ENCODE measurements around the gene PARP12.

Gene PARP12

DNA sequence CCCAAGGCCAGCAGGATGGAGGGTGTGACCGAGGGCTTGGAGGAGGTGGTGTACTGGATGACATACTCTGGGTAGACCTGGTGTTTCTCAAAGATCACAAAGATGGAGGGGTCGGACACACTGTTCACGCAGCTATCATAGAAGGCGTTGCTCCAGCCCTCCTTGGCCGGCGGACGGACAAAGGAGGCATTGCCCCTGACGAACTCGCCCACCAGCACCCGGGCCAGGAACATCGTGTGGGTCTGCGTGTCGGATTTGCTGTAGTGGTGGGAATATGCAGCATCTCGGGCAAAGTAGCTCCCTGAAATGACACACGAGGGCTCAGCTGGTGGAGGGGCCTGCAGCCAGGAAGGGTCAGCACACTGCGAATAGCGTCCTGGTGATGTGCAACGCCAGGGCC is 38.2 kb downstream of the PARP12 start:
- Histone ChIP-seq H3K79me2 (ENCODE audit: insufficient read depth, low read length) (no peaks in the 10 kb centered on the region), H3K4me3 (ENCODE audit: low read depth in 1 of 2, low read length in 2 of 2) (no peak overlapping the region), H4K20me1 (ENCODE audit: insufficient read depth, low read length) (peaks cover 2% of the 10 kb centered on the region), H3K27me3 (ENCODE audit: insufficient read depth, low read length, poor library complexity) (no peaks in the 10 kb centered on the region), H3K36me3 (ENCODE audit: insufficient read depth, low read length) (peaks cover 60% of the 10 kb centered on the region), H3K9ac (ENCODE audit: low read depth, low read length) (no peak overlapping the region), H2AFZ (ENCODE audit: low read depth, low read length) (no peak overlapping the region), H3K4me2 (ENCODE audit: insufficient read depth, low read length) (no peak overlapping the region), H3K9me3 (ENCODE audit: insufficient read depth, low read length, severe bottlenecking) (no peaks in the 10 kb centered on the region), H3K27ac (ENCODE audit: low read length) (no peak overlapping the region), H3K4me1 (ENCODE audit: insufficient read depth, low read length) (no peaks in the 10 kb centered on the region)
- DNase-seq (no peak), ATAC-seq (ENCODE audit: insufficient read depth, low read depth) (no peak)
- TF ChIP-seq, protein P1, sequence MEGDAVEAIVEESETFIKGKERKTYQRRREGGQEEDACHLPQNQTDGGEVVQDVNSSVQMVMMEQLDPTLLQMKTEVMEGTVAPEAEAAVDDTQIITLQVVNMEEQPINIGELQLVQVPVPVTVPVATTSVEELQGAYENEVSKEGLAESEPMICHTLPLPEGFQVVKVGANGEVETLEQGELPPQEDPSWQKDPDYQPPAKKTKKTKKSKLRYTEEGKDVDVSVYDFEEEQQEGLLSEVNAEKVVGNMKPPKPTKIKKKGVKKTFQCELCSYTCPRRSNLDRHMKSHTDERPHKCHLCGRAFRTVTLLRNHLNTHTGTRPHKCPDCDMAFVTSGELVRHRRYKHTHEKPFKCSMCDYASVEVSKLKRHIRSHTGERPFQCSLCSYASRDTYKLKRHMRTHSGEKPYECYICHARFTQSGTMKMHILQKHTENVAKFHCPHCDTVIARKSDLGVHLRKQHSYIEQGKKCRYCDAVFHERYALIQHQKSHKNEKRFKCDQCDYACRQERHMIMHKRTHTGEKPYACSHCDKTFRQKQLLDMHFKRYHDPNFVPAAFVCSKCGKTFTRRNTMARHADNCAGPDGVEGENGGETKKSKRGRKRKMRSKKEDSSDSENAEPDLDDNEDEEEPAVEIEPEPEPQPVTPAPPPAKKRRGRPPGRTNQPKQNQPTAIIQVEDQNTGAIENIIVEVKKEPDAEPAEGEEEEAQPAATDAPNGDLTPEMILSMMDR (IDR thresholded peaks at IDR 0.05; ENCODE audit: borderline replicate concordance, extremely low read depth, low read length, poor library complexity, severe bottlenecking): no peak
- TF ChIP-seq EZH2 (IDR thresholded peaks at IDR 0.05; ENCODE audit: borderline replicate concordance, low read depth, low read length, severe bottlenecking): no peak

DNA sequence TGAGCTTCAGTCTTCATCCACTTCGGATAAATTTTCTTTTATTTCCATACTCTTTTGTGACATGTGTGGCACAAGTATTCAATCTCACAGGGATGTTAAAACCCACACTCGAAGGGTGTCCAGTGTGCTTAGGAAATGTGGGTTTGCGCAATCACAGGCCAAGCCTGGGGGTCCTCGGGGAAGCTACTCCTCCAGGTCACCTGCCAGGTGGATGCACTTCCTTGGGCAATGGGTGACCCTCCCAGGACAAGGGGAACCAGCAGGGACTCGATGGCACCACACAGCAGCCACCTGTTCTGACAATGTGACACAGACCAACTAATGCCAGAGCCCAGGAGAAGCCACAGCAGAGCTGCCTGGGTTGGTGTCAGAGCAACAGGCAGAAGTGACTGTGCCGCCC is 39.0 kb downstream of the PARP12 start:
- H3K4me2 ChIP-seq (ENCODE audit: insufficient read depth, low read length): no peak overlapping the region
- DNase-seq (no peak), ATAC-seq (ENCODE audit: insufficient read depth, low read depth) (no peak)
- H3K4me3 ChIP-seq (ENCODE audit: low read depth in 1 of 2, low read length in 2 of 2): no peak overlapping the region
- no peaks in the 10 kb centered on the region for H3K9me3 ChIP-seq (ENCODE audit: insufficient read depth, low read length, severe bottlenecking)
- no peak overlapping the region for H2AFZ ChIP-seq (ENCODE audit: low read depth, low read length)
- no peak overlapping the region for H3K9ac ChIP-seq (ENCODE audit: low read depth, low read length)
- H3K27ac ChIP-seq (ENCODE audit: low read length): no peak overlapping the region
- peaks cover 2% of the 10 kb centered on the region for H4K20me1 ChIP-seq (ENCODE audit: insufficient read depth, low read length)
- no peaks in the 10 kb centered on the region for H3K4me1 ChIP-seq (ENCODE audit: insufficient read depth, low read length)
- no peaks in the 10 kb centered on the region for H3K27me3 ChIP-seq (ENCODE audit: insufficient read depth, low read length, poor library complexity)
- H3K79me2 ChIP-seq (ENCODE audit: insufficient read depth, low read length): no peaks in the 10 kb centered on the region
- H3K36me3 ChIP-seq (ENCODE audit: insufficient read depth, low read length): peaks cover 59% of the 10 kb centered on the region
- no peak for TF ChIP-seq EZH2 (IDR thresholded peaks at IDR 0.05; ENCODE audit: borderline replicate concordance, low read depth, low read length, severe bottlenecking)
- TF ChIP-seq, protein P1 (IDR thresholded peaks at IDR 0.05; ENCODE audit: borderline replicate concordance, extremely low read depth, low read length, poor library complexity, severe bottlenecking): no peak

DNA sequence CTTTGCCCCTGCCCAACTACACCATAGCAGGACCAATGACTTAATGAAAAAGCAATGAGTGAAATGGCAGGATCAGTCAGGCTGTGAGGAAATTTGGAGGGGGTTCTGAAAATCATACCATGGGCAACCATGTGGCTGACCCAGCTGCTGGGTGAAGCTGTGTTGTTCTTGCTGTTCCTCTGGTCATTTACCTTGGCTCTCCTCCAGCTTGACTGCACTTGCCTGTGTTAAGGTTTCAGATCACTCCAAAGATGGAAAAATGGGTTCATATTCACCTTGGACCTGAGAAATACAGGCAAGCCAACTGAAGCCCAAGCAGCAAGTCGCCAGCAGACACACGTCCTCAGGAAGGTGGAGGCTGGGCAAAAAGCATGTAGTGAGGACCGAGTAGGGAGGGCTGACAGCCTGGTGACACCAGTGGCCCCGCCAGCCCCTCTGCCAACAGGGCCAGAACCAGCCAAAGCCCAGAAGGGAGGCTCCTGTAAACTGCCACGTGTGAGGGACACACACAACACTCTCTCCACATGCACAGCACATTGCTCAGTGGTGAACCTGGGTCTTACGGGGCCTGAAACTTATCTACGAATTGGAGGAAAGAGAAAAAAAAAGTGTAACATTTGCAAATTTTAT is 40.1 kb downstream of the PARP12 start:
- peaks cover 50% of the 10 kb centered on the region for H3K36me3 ChIP-seq (ENCODE audit: insufficient read depth, low read length)
- no peaks in the 10 kb centered on the region for H3K9me3 ChIP-seq (ENCODE audit: insufficient read depth, low read length, severe bottlenecking)
- H3K4me3 ChIP-seq (ENCODE audit: low read depth in 1 of 2, low read length in 2 of 2): no peak overlapping the region
- DNase-seq (no peak), ATAC-seq (ENCODE audit: insufficient read depth, low read depth) (no peak)
- H3K4me2 ChIP-seq (ENCODE audit: insufficient read depth, low read length): no peak overlapping the region
- no peaks in the 10 kb centered on the region for H3K79me2 ChIP-seq (ENCODE audit: insufficient read depth, low read length)
- no peaks in the 10 kb centered on the region for H3K4me1 ChIP-seq (ENCODE audit: insufficient read depth, low read length)
- no peaks in the 10 kb centered on the region for H3K27me3 ChIP-seq (ENCODE audit: insufficient read depth, low read length, poor library complexity)
- TF ChIP-seq, protein P1 (IDR thresholded peaks at IDR 0.05; ENCODE audit: borderline replicate concordance, extremely low read depth, low read length, poor library complexity, severe bottlenecking): no peak
- TF ChIP-seq EZH2 (IDR thresholded peaks at IDR 0.05; ENCODE audit: borderline replicate concordance, low read depth, low read length, severe bottlenecking): no peak
- no peak overlapping the region for H3K27ac ChIP-seq (ENCODE audit: low read length)
- peaks cover 2% of the 10 kb centered on the region for H4K20me1 ChIP-seq (ENCODE audit: insufficient read depth, low read length)
- H3K9ac ChIP-seq (ENCODE audit: low read depth, low read length): no peak overlapping the region
- no peak overlapping the region for H2AFZ ChIP-seq (ENCODE audit: low read depth, low read length)
